SK-N-SH (cell line): ENCODE data around the gene INHBB. TPM values are rescaled to one million over a fixed set of nuclear protein-coding genes. Genes with fewer than 3 reads are reported as not detected.

ENCODE experiments used
- CTCF ChIA-PET: fragments of 300-600, 350-600 bp; formaldehyde crosslinking; extraction: SDS; loops from one replicate; lab custom pipeline; 2021; lab: Yijun Ruan, JAX
- POLR2A ChIA-PET: fragments of 350-600 bp; sonication (Branson Sonifier 250); formaldehyde crosslinking; extraction: SDS; loops from one replicate; lab custom pipeline; 2020; ENCODE audit warnings: antibody characterized with exemption, inconsistent platforms; lab: Yijun Ruan, JAX
- DNase-seq: peaks from one replicate; pipeline ENCODE4 v3.0.0; 2012
- H2AFZ ChIP-seq: fragments of 200-600 bp; sonication (generic); 2 replicates; pipeline ENCODE4 v1.8.1; 2016; ENCODE audit warnings: antibody characterized with exemption, mild to moderate bottlenecking, low read depth
- H3F3A ChIP-seq: fragments of 200-600 bp; sonication (generic); replicated peaks from 2 replicates; pipeline ENCODE3; 2016; ENCODE audit warnings: antibody characterized with exemption, mild to moderate bottlenecking; ENCODE audit not compliant: insufficient read depth
- H3K27ac ChIP-seq, 2 experiments: fragments of 200-500 bp in 1 of 2; fragments of 200-600 bp in 1 of 2; sonication (Bioruptor generic) in 1 of 2; sonication (generic), shearing (Covaris generic) in 1 of 2; 2 replicates each; pipeline versions ENCODE4 v1.5.1 to v1.6.1; 2014 to 2016; ENCODE audit warnings: low read depth in 2 of 2, inconsistent platforms in 1 of 2, low read length in 1 of 2, mild to moderate bottlenecking in 1 of 2, mixed read lengths in 1 of 2
- H3K27me3 ChIP-seq: fragments of 200-600 bp; sonication (generic), shearing (Covaris generic); 2 replicates; pipeline ENCODE4 v1.6.1; 2016; ENCODE audit warnings: mixed run types; ENCODE audit not compliant: insufficient read depth
- H3K36me3 ChIP-seq, 2 experiments: fragments of 200-500 bp in 1 of 2; fragments of 200-600 bp in 1 of 2; sonication (Bioruptor generic) in 1 of 2; sonication (generic) in 1 of 2; replicated peaks in 1 of 2; 2 replicates each; pipeline versions ENCODE3 to v1.5.1; 2014 to 2016; ENCODE audit warnings: low read length in 1 of 2, mild to moderate bottlenecking in 1 of 2; ENCODE audit not compliant: insufficient read depth in 2 of 2, control insufficient read depth in 1 of 2
- H3K4me1 ChIP-seq, 2 experiments: fragments of 200-500 bp in 1 of 2; fragments of 200-600 bp in 1 of 2; sonication (Bioruptor generic) in 1 of 2; sonication (generic), shearing (Covaris generic) in 1 of 2; 2 replicates each; pipeline versions ENCODE4 v1.5.1 to v1.6.1; 2014 to 2016; ENCODE audit warnings: low read depth in 1 of 2, low read length in 1 of 2, mixed run types in 1 of 2; ENCODE audit not compliant: insufficient read depth in 2 of 2, control insufficient read depth in 1 of 2
- H3K4me2 ChIP-seq: fragments of 200-600 bp; sonication (generic), shearing (Covaris generic); 2 replicates; pipeline ENCODE4 v1.6.1; 2017; ENCODE audit warnings: mixed run types
- H3K4me3 ChIP-seq, 2 experiments: fragments of 200-500 bp in 1 of 2; fragments of 200-600 bp in 1 of 2; sonication (Bioruptor generic) in 1 of 2; sonication (generic), shearing (Covaris generic) in 1 of 2; 2 replicates each; pipeline versions ENCODE4 v1.5.1 to v1.8.1; 2014 to 2016; ENCODE audit warnings: low read depth in 2 of 2, inconsistent platforms in 1 of 2, low read length in 1 of 2, mild to moderate bottlenecking in 1 of 2, mixed read lengths in 1 of 2, moderate library complexity in 1 of 2
- H3K79me2 ChIP-seq: fragments of 200-600 bp; sonication (generic); 2 replicates; pipeline ENCODE4 v1.8.1; 2017; ENCODE audit warnings: mild to moderate bottlenecking; ENCODE audit not compliant: insufficient read depth
- H3K9ac ChIP-seq: fragments of 200-600 bp; sonication (generic); 2 replicates; pipeline ENCODE4 v1.6.1; 2017; ENCODE audit warnings: mixed run types
- H3K9me2 ChIP-seq: fragments of 200-600 bp; sonication (generic); 2 replicates; pipeline ENCODE4 v1.6.1; 2017; ENCODE audit warnings: mixed run types
- H3K9me3 ChIP-seq: fragments of 200-600 bp; sonication (generic); 2 replicates; pipeline ENCODE4 v1.6.1; 2017; ENCODE audit warnings: mixed run types, mild to moderate bottlenecking, moderate library complexity
- H4K20me1 ChIP-seq: fragments of 200-600 bp; sonication (generic); 2 replicates; pipeline ENCODE4 v1.6.1; 2017; ENCODE audit warnings: mild to moderate bottlenecking, mixed run types; ENCODE audit not compliant: insufficient read depth
- CHD2 ChIP-seq: fragments of 150-350 bp; IDR thresholded peaks from 2 replicates; pipeline ENCODE4 v1.6.1; 2018; ENCODE audit warnings: low read length; ENCODE audit not compliant: partially characterized antibody
- FOSL2 ChIP-seq: IDR thresholded peaks from 2 replicates; pipeline ENCODE4 v1.4.0; 2012; ENCODE audit warnings: low read depth, mild to moderate bottlenecking, moderate library complexity, borderline replicate concordance
- IRF3 ChIP-seq: fragments of 150-350 bp; IDR thresholded peaks from 2 replicates; pipeline ENCODE4 v1.6.1; 2016; ENCODE audit warnings: mild to moderate bottlenecking, low read depth, low read length
- JUND ChIP-seq: IDR thresholded peaks from 2 replicates; pipeline ENCODE4 v1.4.0; 2012
- MEF2A ChIP-seq: IDR thresholded peaks from 2 replicates; pipeline ENCODE4 v1.4.0; 2012; ENCODE audit warnings: low read depth, borderline replicate concordance
- NFIC ChIP-seq: IDR thresholded peaks from 2 replicates; pipeline ENCODE4 v1.4.0; 2012; ENCODE audit warnings: borderline replicate concordance
- RFX5 ChIP-seq: IDR thresholded peaks from 2 replicates; pipeline ENCODE4 v1.6.1; 2012; ENCODE audit warnings: mild to moderate bottlenecking, improper control_type of control experiment, low read length
- RXRA ChIP-seq: IDR thresholded peaks from 2 replicates; pipeline ENCODE4 v1.4.0; 2012; ENCODE audit warnings: low read depth, mild to moderate bottlenecking, borderline replicate concordance
- SIN3A ChIP-seq: IDR thresholded peaks from 2 replicates; pipeline ENCODE4 v1.6.1; 2012; ENCODE audit warnings: low read depth, mild to moderate bottlenecking, low read length, moderate library complexity, borderline replicate concordance
- TCF12 ChIP-seq: IDR thresholded peaks from 2 replicates; pipeline ENCODE4 v1.4.0; 2012
- USF2 ChIP-seq: fragments of 150-350 bp; IDR thresholded peaks from 2 replicates; pipeline ENCODE4 v1.6.1; 2017; ENCODE audit warnings: antibody characterized with exemption, low read length, low read depth, borderline replicate concordance
- ZBTB33 ChIP-seq: IDR thresholded peaks from 2 replicates; pipeline ENCODE4 v1.4.0; 2012; ENCODE audit warnings: low read depth, borderline replicate concordance
- WGBS: methylation state at CpG from one replicate; pipeline ENCODE4 v1.1.6; 2017; ENCODE audit warnings: low lambda C conversion rate; 5-methylcytosine and 5-hydroxymethylcytosine counted together
- polyA plus RNA-seq, 3 experiments: library from polyadenylated mRNA; depleted of rRNA; stranded (reverse); fragments of >200 nt; gene quantifications; 2 replicates each; pipeline ENCODE4 v1.2.3, GENCODE V29; 2012

INHBB gene
- polyA plus RNA-seq, 1 of the 3 experiments (the other 2 are of a cell fraction): 0.03 TPM

GRCh38 chr2:120396861-120397811 is 51.2 kb downstream of the INHBB start:
- Histone ChIP-seq H3K4me2 (no peak overlapping the region), H3K27ac (no peak overlapping the region), H3K9me2 (no peaks in the 10 kb centered on the region), H2AFZ (no peak overlapping the region), H3K9me3 (no peaks in the 10 kb centered on the region), H3K4me1 (peaks cover 0 to 12% of the 10 kb centered on the region in 2 experiments; a peak in 1 of 4 replicates), H3K4me3 (no peak overlapping the region), H3K27me3 (no peaks in the 10 kb centered on the region; the same call in 1 of the 2 replicates), H4K20me1 (no peaks in the 10 kb centered on the region), H3K79me2 (no peaks in the 10 kb centered on the region), H3K9ac (no peak overlapping the region), H3F3A (no peaks in the 10 kb centered on the region), H3K36me3 (no peaks in the 10 kb centered on the region)
- POLR2A ChIA-PET: no interaction called here
- TF ChIP-seq RXRA (no peak), IRF3 (no peak), RFX5 (no peak), SIN3A (no peak), ZBTB33 (no peak), JUND (no peak), CHD2 (no peak), NFIC (no peak), USF2 (no peak), FOSL2 (no peak), TCF12 (no peak), MEF2A (no peak)
- 62% methylated on average over 18 of the region's 25 CpGs for WGBS
- CTCF ChIA-PET: interaction anchor here (1.0 to 1.2 kb wide), 2 partner anchors 53 to 54 kb away, joined by 3 to 4 read pairs; no protein-coding TSS in a partner anchor
- no peak for DNase-seq
